ENCODE measurements around the gene FGF8. TPM values are rescaled to one million over a fixed set of nuclear protein-coding genes. Genes with fewer than 3 reads are reported as not detected.

FGF8 gene
- total RNA-seq, 1 experiment from 2014 or later = 0.39 TPM

DNA sequence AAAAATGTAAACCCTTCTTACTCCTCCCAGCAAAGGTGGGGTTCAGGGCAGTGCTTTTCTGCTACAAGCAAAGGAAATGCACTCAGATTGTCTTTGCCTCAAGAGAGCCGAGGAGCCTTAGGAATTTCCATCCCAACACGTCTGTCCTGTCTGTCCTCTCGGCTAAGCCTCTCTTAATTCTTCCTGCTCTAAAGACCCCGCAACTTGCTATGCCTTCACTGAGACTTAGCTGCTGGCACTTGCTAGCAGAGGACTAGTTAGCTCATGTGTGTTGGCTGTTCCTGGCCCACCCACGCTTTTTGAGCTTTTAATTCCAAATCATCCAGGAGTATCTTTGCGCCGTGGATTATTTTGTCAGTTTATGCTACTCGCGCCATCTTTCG, 7.8 kb upstream of the FGF8 start:
- intact Hi-C loops (cut with micrococcal nuclease; ENCODE audit: unreplicated experiment) = loop anchor here (10.0 kb wide), 1 partner anchor 569 kb away; no protein-coding TSS in a partner anchor
- ATAC-seq (peak; percentile 22), DNase-seq (ENCODE audit: low read depth, low spot score) (no peak)
- no peak for TF ChIP-seq SIN3A (IDR thresholded peaks at IDR 0.05; ENCODE audit: borderline replicate concordance, insufficient read depth, low read depth, low read length)
- TF ChIP-seq, protein P1, sequence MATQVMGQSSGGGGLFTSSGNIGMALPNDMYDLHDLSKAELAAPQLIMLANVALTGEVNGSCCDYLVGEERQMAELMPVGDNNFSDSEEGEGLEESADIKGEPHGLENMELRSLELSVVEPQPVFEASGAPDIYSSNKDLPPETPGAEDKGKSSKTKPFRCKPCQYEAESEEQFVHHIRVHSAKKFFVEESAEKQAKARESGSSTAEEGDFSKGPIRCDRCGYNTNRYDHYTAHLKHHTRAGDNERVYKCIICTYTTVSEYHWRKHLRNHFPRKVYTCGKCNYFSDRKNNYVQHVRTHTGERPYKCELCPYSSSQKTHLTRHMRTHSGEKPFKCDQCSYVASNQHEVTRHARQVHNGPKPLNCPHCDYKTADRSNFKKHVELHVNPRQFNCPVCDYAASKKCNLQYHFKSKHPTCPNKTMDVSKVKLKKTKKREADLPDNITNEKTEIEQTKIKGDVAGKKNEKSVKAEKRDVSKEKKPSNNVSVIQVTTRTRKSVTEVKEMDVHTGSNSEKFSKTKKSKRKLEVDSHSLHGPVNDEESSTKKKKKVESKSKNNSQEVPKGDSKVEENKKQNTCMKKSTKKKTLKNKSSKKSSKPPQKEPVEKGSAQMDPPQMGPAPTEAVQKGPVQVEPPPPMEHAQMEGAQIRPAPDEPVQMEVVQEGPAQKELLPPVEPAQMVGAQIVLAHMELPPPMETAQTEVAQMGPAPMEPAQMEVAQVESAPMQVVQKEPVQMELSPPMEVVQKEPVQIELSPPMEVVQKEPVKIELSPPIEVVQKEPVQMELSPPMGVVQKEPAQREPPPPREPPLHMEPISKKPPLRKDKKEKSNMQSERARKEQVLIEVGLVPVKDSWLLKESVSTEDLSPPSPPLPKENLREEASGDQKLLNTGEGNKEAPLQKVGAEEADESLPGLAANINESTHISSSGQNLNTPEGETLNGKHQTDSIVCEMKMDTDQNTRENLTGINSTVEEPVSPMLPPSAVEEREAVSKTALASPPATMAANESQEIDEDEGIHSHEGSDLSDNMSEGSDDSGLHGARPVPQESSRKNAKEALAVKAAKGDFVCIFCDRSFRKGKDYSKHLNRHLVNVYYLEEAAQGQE (IDR thresholded peaks at IDR 0.05; ENCODE audit: insufficient read depth in 1 of 2, low read depth in 2 of 2, low read length in 1 of 2) = no peak
- TF ChIP-seq, protein P2, sequence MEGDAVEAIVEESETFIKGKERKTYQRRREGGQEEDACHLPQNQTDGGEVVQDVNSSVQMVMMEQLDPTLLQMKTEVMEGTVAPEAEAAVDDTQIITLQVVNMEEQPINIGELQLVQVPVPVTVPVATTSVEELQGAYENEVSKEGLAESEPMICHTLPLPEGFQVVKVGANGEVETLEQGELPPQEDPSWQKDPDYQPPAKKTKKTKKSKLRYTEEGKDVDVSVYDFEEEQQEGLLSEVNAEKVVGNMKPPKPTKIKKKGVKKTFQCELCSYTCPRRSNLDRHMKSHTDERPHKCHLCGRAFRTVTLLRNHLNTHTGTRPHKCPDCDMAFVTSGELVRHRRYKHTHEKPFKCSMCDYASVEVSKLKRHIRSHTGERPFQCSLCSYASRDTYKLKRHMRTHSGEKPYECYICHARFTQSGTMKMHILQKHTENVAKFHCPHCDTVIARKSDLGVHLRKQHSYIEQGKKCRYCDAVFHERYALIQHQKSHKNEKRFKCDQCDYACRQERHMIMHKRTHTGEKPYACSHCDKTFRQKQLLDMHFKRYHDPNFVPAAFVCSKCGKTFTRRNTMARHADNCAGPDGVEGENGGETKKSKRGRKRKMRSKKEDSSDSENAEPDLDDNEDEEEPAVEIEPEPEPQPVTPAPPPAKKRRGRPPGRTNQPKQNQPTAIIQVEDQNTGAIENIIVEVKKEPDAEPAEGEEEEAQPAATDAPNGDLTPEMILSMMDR (IDR thresholded peaks at IDR 0.05) = no peak
- TF ChIP-seq POLR2AphosphoS5 (IDR thresholded peaks at IDR 0.05; ENCODE audit: low read depth, low read length) = no peak
- no peak for TF ChIP-seq TCF7L2 (IDR thresholded peaks at IDR 0.05; ENCODE audit: low read depth, low read length)
- Histone ChIP-seq H3K27me3 (ENCODE audit: control insufficient read depth, insufficient read depth, low read length) (no peaks in the 10 kb centered on the region), H3K4me3 (ENCODE audit: low read depth in 2 of 2, low read length in 2 of 2) (peak overlapping the region; percentile 83 to 89), H3K4me1 (ENCODE audit: control insufficient read depth, insufficient read depth, low read length) (peaks cover 39% of the 10 kb centered on the region), H3K36me3 (ENCODE audit: control insufficient read depth, insufficient read depth, low read length) (peaks cover 24% of the 10 kb centered on the region), H3K27ac (ENCODE audit: low read length) (peak overlapping the region; percentile 94), H3K9me3 (ENCODE audit: control insufficient read depth, insufficient read depth, low read depth, low read length) (no peaks in the 10 kb centered on the region)
- CTCF ChIA-PET = interaction anchor here (1.0 to 1.2 kb wide), 2 partner anchors 57 to 181 kb away, joined by 4 to 5 read pairs; no protein-coding TSS in a partner anchor
- in situ Hi-C loops (cut with HindIII; ENCODE audit: low pct_unique_long_range_greater_than_20kb, low sequenced_read_pairs) = no loop called here
- POLR2A ChIA-PET = no interaction called here
- BruUV-seq (replicated peaks) = no TSS peak

DNA sequence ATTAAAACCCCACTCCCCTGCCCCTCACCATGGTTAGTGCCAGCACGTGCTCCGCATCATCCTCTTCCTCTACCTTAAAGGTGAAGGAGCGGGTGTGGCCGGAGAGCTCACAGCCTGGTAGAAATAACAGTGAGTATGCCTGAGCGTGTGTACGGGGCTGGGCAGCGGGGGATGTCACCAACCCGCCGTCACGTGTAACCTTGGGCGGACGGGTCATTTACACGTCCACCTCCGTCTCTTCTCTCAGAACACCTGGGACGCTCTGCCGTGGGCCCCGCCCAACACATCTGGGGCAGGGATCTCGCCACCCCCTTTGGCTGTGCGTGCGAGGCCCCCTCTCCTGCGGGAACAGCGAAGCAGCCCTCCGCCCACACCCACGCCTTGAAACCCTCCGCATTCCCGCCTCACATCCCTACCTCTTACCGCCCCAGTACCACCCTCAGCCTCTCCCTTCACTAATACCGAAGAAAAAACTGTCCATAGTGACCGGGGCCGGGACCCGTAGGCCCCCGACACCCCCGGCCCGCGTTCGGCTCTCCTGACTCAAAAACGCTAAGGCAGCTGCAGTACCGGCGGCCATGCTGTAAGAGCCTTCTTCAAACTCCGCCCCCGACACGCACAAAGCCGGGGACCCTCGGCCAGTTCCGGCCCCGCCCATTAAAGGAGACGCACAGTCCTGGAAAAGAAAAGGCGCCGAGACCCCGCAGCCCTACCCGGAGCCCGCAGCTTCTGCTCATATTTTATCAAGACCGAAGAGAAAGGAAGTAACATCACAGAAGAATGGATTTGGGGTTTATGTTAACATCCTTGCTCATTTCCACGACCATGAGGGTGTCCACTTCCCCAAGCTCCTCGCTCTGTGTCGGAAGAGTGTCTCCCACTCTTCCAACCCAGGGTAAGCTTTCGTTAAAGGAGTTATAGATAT, 7.2 kb upstream of the FGF8 start, which contains the start of gene NPM3:
Gene NPM3 (minus strand): TSS at position 636 of the 925 bp plus-strand sequence. CDS start 56 bp downstream, at position 580.
- intact Hi-C loops (cut with micrococcal nuclease; ENCODE audit: unreplicated experiment) = loop anchor here (10.0 kb wide), 1 partner anchor 568 kb away; no protein-coding TSS in a partner anchor
- no TSS peak for BruUV-seq (replicated peaks)
- H3K4me1 ChIP-seq (ENCODE audit: control insufficient read depth, insufficient read depth, low read length) = peaks cover 39% of the 10 kb centered on the region

More for the DNA sequence above, 7.2 kb upstream of the FGF8 start, which contains the start of gene NPM3:
- in situ Hi-C loops (cut with HindIII; ENCODE audit: low pct_unique_long_range_greater_than_20kb, low sequenced_read_pairs) = no loop called here
- Histone ChIP-seq H3K36me3 (ENCODE audit: control insufficient read depth, insufficient read depth, low read length) (peaks cover 23% of the 10 kb centered on the region), H3K27me3 (ENCODE audit: control insufficient read depth, insufficient read depth, low read length) (no peaks in the 10 kb centered on the region), H3K27ac (ENCODE audit: low read length) (peak within 1 kb of the TSS; percentile 94), H3K9me3 (ENCODE audit: control insufficient read depth, insufficient read depth, low read depth, low read length) (no peaks in the 10 kb centered on the region), H3K4me3 (ENCODE audit: low read depth in 2 of 2, low read length in 2 of 2) (peak within 1 kb of the TSS; percentile 83 to 89)
- peak; percentile 84 for ATAC-seq
- peak; percentile 41 for DNase-seq (ENCODE audit: low read depth, low spot score)
- POLR2A ChIA-PET = no interaction called here
- TF ChIP-seq, protein P2 (IDR thresholded peaks at IDR 0.05) = no peak
- TF ChIP-seq, protein P1 (IDR thresholded peaks at IDR 0.05; ENCODE audit: insufficient read depth in 1 of 2, low read depth in 2 of 2, low read length in 1 of 2) = no peak
- peak; percentile 30; the same call in 1 of the 2 replicates for TF ChIP-seq SIN3A (IDR thresholded peaks at IDR 0.05; ENCODE audit: borderline replicate concordance, insufficient read depth, low read depth, low read length)
- peak; percentile 95 for TF ChIP-seq POLR2AphosphoS5 (IDR thresholded peaks at IDR 0.05; ENCODE audit: low read depth, low read length)
- peak; percentile 43; the same call in 1 of the 2 replicates for TF ChIP-seq TCF7L2 (IDR thresholded peaks at IDR 0.05; ENCODE audit: low read depth, low read length)
- CTCF ChIA-PET = interaction anchor here (0.6 to 1.2 kb wide), 5 partner anchors 58 to 569 kb away, joined by 3 to 7 read pairs (median 4); no protein-coding TSS in a partner anchor
